HG02970 (cell line): ENCODE results near the gene OSBP2.
A peak's percentile ranks its signal among the peaks of the same experiment; 100 is the strongest.

Experiments used
- ATAC-seq: cut with Tn5 transposase; IDR thresholded peaks from one replicate; pipeline ENCODE4 v1.9.1; 2021; ENCODE audit warnings: mild to moderate bottlenecking, moderate library complexity, moderate number of reproducible peaks; ENCODE audit not compliant: unreplicated experiment, low FRiP score

OSBP2 gene

GRCh38 chr22:30694640-30695350 lies at the start of gene OSBP2:
Gene OSBP2, plus strand, starts transcription at chr22:30694874. Its CDS starts 36 bp downstream, at chr22:30694910.
- ATAC-seq, result no peak

GRCh38 chr22:30646518-30647160 lies 48.0 kb upstream of the OSBP2 start:
- ATAC-seq, result no peak

GRCh38 chr22:30647536-30647935 lies 47.1 kb upstream of the OSBP2 start:
- ATAC-seq, result no peak

GRCh38 chr22:30648825-30649224 lies 45.8 kb upstream of the OSBP2 start:
- ATAC-seq, result no peak

- no peak for ATAC-seq
These were observed 45.2 kb upstream of the OSBP2 start for GRCh38 chr22:30649430-30650007.

GRCh38 chr22:30650508-30651116 lies 44.1 kb upstream of the OSBP2 start:
- no peak for ATAC-seq

DNA sequence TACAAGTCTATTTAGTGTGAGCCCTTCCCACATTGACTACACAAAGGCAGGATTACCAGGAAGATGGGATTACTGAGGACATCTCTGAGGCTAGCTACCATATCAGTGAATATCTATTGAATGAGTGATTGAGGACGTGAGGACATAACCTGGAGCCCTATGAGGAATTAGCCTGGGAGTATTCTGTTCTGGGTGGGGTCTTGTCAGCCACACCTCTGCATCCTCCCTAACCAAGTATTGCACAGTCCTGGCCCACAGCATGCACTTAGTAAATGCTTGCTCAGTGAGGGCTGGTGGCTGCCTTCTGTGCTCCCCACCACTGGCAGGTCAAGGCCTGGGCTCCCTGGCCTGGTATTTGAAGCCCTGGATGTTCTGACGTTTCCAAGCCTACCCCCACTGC lies 41.8 kb upstream of the OSBP2 start:
- ATAC-seq, result no peak

GRCh38 chr22:30654361-30654760 lies 40.3 kb upstream of the OSBP2 start:
- ATAC-seq, result no peak

DNA sequence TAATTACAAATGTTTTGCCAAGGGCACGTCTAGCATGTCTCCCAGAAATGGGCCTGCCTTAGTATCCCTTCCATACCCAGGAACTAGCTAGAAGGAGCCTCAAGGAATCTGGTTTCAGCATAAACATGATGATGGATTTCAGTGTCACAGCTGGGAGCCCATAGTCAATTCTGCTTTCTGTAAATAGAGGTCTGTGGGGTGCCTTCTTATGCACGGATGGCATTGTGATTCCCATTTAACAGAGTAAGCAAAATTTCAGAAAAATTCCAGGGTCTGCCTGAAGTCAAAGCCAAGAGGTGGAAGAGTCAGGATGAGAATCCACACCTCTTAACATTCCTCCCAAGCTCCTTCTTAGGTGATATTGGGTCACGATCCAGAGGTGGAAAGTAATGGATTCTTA lies 39.1 kb upstream of the OSBP2 start:
- ATAC-seq, result no peak

GRCh38 chr22:30662040-30662439 lies 32.6 kb upstream of the OSBP2 start:
- ATAC-seq, result no peak

DNA sequence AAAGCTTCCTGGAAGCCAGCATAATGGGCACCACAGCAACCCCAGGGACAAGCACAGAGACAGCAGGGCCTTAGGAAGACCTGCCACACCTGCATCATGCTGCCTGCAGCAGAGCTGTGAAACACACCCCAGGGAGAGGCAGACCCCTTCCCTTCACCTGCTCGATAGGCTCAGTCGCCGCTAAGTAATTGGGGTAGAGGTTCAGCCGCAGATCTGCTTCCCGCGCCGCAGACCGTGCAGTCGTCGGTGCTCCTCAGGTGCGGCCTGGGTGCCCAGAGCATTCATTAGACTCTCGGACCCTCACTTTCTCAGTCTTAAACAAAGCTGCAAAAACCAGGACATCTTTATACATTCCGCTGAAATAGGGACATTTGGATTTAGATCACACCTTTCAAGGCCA lies 29.9 kb upstream of the OSBP2 start:
- ATAC-seq, result no peak

DNA sequence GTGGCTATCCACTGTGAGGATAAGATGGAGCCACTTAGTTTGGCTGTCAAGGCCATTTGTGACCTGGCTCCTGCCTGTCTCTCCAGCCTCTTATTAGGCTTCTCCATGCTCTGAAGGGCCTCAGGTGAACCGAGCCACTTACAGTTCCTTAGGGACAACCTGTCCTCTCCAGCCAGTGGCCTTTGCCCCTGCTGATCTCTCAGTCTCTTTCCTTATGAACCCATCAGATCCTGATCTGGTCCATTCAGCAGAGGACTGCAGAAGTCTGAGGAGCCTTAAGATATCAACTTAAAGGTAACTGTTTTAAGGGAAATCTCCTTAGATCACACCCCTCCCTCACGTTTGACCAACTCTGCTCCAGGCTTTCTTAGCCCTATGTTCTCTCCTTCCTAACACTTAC lies 29.4 kb upstream of the OSBP2 start:
- no peak for ATAC-seq

- no peak for ATAC-seq
These were observed 28.9 kb upstream of the OSBP2 start for GRCh38 chr22:30665786-30666185.

GRCh38 chr22:30667107-30667493 lies 27.6 kb upstream of the OSBP2 start:
- peak; percentile 4 for ATAC-seq

DNA sequence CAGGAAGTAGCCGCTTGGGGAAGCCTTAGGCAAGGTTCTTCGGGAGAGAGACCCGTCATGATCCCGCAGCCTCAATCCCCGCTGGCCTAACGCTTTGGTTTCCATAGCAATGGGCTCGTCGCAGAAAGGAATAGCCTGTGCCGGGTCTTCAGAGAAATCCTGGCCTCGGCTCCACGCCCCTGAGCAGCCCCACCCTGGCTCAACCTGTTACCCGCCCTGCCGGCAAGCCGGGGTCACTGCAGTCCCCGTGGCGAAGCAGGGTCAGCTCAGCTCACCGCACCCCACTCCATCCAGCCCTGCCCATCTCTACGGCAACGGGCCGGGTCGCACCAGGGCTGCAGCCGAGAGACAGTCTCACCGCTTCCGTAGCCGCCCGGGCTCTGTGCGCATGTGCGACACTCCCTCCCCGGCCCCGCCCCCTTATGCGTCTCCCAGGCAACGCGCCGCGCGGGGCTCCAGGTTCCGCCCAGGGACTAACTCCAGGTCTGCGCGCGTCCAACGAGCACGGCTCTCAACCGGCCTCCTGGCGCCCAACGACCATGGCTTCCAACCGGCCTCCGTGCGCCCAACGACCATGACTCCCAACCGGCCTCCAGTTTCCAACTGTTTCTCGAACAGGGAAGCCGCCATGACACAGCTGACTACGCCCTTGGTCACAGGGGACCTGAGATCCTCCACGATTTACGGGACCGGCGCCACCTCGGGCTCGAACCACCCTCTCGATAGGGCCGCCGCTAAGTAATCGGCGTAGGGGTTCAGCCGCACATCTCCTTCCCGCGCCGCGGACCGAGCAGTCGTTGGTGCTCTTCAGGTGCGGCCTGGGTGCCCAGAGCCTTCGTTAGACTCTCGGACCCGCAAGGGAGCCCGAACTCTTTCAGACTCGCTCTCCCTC lies 26.9 kb upstream of the OSBP2 start, which contains the start of gene DUSP18:
Gene DUSP18, minus strand, starts transcription at position 382 of the 892 bp plus-strand sequence. CDS start 3,872 bp downstream, outside the sequence.
- peak; percentile 83 for ATAC-seq

GRCh38 chr22:30668386-30668710 lies 26.3 kb upstream of the OSBP2 start:
- ATAC-seq, result no peak

- no peak for ATAC-seq
These were observed 23.6 kb upstream of the OSBP2 start for GRCh38 chr22:30671071-30671470.

DNA sequence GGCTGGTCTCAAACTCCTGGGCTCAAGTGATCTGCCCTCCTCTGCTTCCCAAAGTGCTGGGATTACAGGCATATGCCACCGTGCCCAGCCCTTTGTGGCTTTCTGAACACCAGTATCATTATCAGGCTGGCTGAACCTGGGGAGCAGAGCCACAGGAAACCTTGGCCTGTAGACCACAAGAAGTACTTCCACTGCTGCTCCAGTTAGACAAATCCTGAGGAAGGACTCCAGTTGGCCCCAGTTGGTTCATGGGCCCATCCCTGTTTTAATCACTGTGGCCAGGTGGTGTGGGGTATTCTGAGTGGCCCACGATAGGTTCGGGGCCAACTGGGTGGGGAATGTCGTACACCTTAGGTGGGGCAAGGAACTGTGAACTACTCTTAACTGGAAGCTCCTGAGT lies 21.5 kb upstream of the OSBP2 start:
- ATAC-seq, result no peak

DNA sequence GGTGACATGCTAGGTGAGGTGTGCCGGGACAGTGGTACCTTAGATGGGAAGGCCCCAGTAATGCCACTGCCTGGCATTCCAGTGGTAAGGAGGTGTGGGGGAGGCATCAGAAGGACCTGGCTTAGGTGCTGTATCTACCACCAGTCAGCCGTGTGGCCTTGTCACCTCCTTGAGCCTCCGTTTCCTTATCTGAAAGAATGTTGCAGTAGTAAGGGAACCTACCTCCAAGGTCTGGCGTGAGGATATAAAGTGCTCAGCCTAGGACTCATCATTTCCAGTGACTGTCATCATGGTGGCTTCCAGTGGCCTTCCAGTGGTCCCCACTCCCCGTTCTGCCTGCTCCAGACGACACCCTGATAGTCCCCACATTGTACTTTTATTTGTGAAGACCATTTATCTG lies 20.2 kb upstream of the OSBP2 start:
- ATAC-seq, result no peak

- ATAC-seq, result no peak
These were observed 19.2 kb upstream of the OSBP2 start for GRCh38 chr22:30675436-30675835.
